IMR-90 (cell line): ENCODE results near the gene MAP4. TPM values are rescaled to one million over a fixed set of nuclear protein-coding genes. Genes with fewer than 3 reads are reported as not detected.

ENCODE experiments used
- ATAC-seq: fragments of 200-7000 bp; cut with Tn5 transposase; 2 replicates; pipeline ENCODE4 v1.9.1; 2020; ENCODE audit warnings: low read depth, mild to moderate bottlenecking, moderate library complexity
- BruUV-seq: library from RNA; stranded (reverse); fragments of 400-500 nt; replicated peaks from 2 replicates; lab custom pipeline; 2021; lab: Mats Ljungman, UMichigan
- CTCF ChIA-PET: fragments of 300-600 bp; formaldehyde crosslinking; extraction: SDS; loops from one replicate; lab custom pipeline; 2021; ENCODE audit warnings: antibody characterized with exemption; lab: Yijun Ruan, JAX
- POLR2A ChIA-PET: fragments of 300-600 bp; sonication (Branson Sonifier 250); formaldehyde crosslinking; loops from one replicate; lab custom pipeline; 2022; ENCODE audit warnings: antibody characterized with exemption; ENCODE audit not compliant: unreplicated experiment; lab: Charles Lee
- DNase-seq: peaks from one replicate; pipeline ENCODE4 v3.0.0; 2013
- H2AFZ ChIP-seq: replicated peaks from 2 replicates; pipeline ENCODE3; 2013; ENCODE audit warnings: low read length, mild to moderate bottlenecking; ENCODE audit not compliant: poor library complexity
- H2AK5ac ChIP-seq: 2 replicates; pipeline ENCODE4 v1.6.1; 2013; ENCODE audit warnings: low read depth, low read length, inconsistent platforms
- H2AK9ac ChIP-seq: replicated peaks from 2 replicates; pipeline ENCODE3; 2013; ENCODE audit warnings: mild to moderate bottlenecking, low read depth, low read length, moderate library complexity; ENCODE audit not compliant: poor library complexity
- H2BK120ac ChIP-seq: 2 replicates; pipeline ENCODE4 v1.6.1; 2013; ENCODE audit warnings: low read depth, low read length, inconsistent platforms
- H2BK15ac ChIP-seq: 3 replicates; pipeline ENCODE4 v1.6.1; 2013; ENCODE audit warnings: low read depth, low read length, inconsistent platforms
- H2BK20ac ChIP-seq: 2 replicates; pipeline ENCODE4 v1.6.1; 2013; ENCODE audit warnings: low read depth, mild to moderate bottlenecking, inconsistent platforms, low read length, moderate library complexity
- H2BK5ac ChIP-seq: 2 replicates; pipeline ENCODE4 v1.6.1; 2013; ENCODE audit warnings: mild to moderate bottlenecking, low read depth, low read length, inconsistent platforms; ENCODE audit not compliant: poor library complexity, severe bottlenecking
- H3K14ac ChIP-seq: replicated peaks from 2 replicates; pipeline ENCODE4 v1.6.1; 2013; ENCODE audit warnings: low read depth, low read length, inconsistent platforms
- H3K18ac ChIP-seq: 2 replicates; pipeline ENCODE4 v1.6.1; 2013; ENCODE audit warnings: low read depth, low read length, control low read depth
- H3K23ac ChIP-seq: 2 replicates; pipeline ENCODE4 v1.6.1; 2013; ENCODE audit warnings: low read depth, low read length, inconsistent platforms
- H3K27ac ChIP-seq: 2 replicates; pipeline ENCODE4 v1.5.1; 2013; ENCODE audit warnings: mild to moderate bottlenecking, control low read depth, low read length; ENCODE audit not compliant: insufficient read depth
- H3K27me3 ChIP-seq: 2 replicates; pipeline ENCODE4 v1.6.1; 2013; ENCODE audit warnings: low read length; ENCODE audit not compliant: control insufficient read depth, insufficient read depth
- H3K36me3 ChIP-seq: 2 replicates; pipeline ENCODE4 v1.6.1; 2013; ENCODE audit warnings: low read length, mixed read lengths; ENCODE audit not compliant: control insufficient read depth, insufficient read depth
- H3K4ac ChIP-seq: 2 replicates; pipeline ENCODE4 v1.6.1; 2013; ENCODE audit warnings: low read depth, low read length, inconsistent platforms
- H3K4me1 ChIP-seq: 2 replicates; pipeline ENCODE4 v1.6.1; 2013; ENCODE audit warnings: low read length, mixed read lengths; ENCODE audit not compliant: control insufficient read depth, insufficient read depth
- H3K4me2 ChIP-seq: 2 replicates; pipeline ENCODE4 v1.6.1; 2013; ENCODE audit warnings: low read depth, mild to moderate bottlenecking, control low read depth, low read length, moderate library complexity
- H3K4me3 ChIP-seq: 2 replicates; pipeline ENCODE4 v1.5.1; 2013; ENCODE audit warnings: low read depth, mild to moderate bottlenecking, control low read depth, low read length, moderate library complexity; ENCODE audit not compliant: insufficient read depth
- H3K56ac ChIP-seq: 2 replicates; pipeline ENCODE4 v1.6.1; 2013; ENCODE audit warnings: low read length, inconsistent platforms; ENCODE audit not compliant: insufficient read depth; ENCODE audit errors: extremely low read depth
- H3K79me1 ChIP-seq, 2 experiments: 2 replicates each; pipeline ENCODE4 v1.6.1; 2013; ENCODE audit warnings: low read length in 2 of 2, inconsistent platforms in 1 of 2, low read depth in 1 of 2
- H3K9ac ChIP-seq: 2 replicates; pipeline ENCODE4 v1.6.1; 2013; ENCODE audit warnings: low read depth, low read length, control low read depth
- H3K9me1 ChIP-seq: 2 replicates; pipeline ENCODE4 v1.6.1; 2013; ENCODE audit warnings: low read length, inconsistent platforms; ENCODE audit not compliant: insufficient read depth
- H3K9me3 ChIP-seq: 2 replicates; pipeline ENCODE4 v1.6.1; 2013; ENCODE audit warnings: low read length; ENCODE audit not compliant: control insufficient read depth, insufficient read depth
- H4K20me1 ChIP-seq: 2 replicates; pipeline ENCODE4 v1.6.1; 2013; ENCODE audit warnings: low read length, inconsistent platforms; ENCODE audit not compliant: insufficient read depth
- H4K5ac ChIP-seq: 2 replicates; pipeline ENCODE4 v1.6.1; 2013; ENCODE audit warnings: mild to moderate bottlenecking, low read depth, low read length, control low read depth
- H4K8ac ChIP-seq, 2 experiments: 2 replicates each; pipeline ENCODE4 v1.6.1; 2013; ENCODE audit warnings: low read depth in 2 of 2, low read length in 2 of 2, control low read depth in 1 of 2, inconsistent platforms in 1 of 2
- H4K91ac ChIP-seq: 2 replicates; pipeline ENCODE4 v1.6.1; 2013; ENCODE audit warnings: low read depth, low read length, inconsistent platforms; ENCODE audit not compliant: insufficient read depth
- BHLHE40 ChIP-seq: fragments of 150-350 bp; IDR thresholded peaks from 2 replicates; pipeline ENCODE4 v1.6.1; 2016; ENCODE audit warnings: mild to moderate bottlenecking, low read depth, low read length
- CHD1 ChIP-seq: IDR thresholded peaks from 2 replicates; pipeline ENCODE4 v1.6.1; 2012; ENCODE audit warnings: low read depth, low read length, improper control_type of control experiment
- ELK1 ChIP-seq: fragments of 150-350 bp; IDR thresholded peaks from 2 replicates; pipeline ENCODE4 v1.6.1; 2016; ENCODE audit warnings: low read depth, mild to moderate bottlenecking, low read length, moderate library complexity, borderline replicate concordance
- NFE2L2 ChIP-seq: fragments of 150-350 bp; IDR thresholded peaks from 2 replicates; pipeline ENCODE4 v1.6.1; 2016; ENCODE audit warnings: low read depth, mild to moderate bottlenecking, low read length
- RAD21 ChIP-seq: IDR thresholded peaks from 2 replicates; pipeline ENCODE4 v1.6.1; 2012; ENCODE audit warnings: low read length, improper control_type of control experiment
- RFX5 ChIP-seq: IDR thresholded peaks from 2 replicates; pipeline ENCODE4 v1.8.0; 2012; ENCODE audit warnings: low read depth, mild to moderate bottlenecking, low read length, moderate library complexity
- SMC3 ChIP-seq: fragments of 150-350 bp; IDR thresholded peaks from 2 replicates; pipeline ENCODE4 v1.6.1; 2016; ENCODE audit warnings: low read depth, mild to moderate bottlenecking, antibody characterized with exemption, low read length, moderate library complexity
- USF2 ChIP-seq: fragments of 150-350 bp; IDR thresholded peaks from 2 replicates; pipeline ENCODE4 v1.6.1; 2017; ENCODE audit warnings: mild to moderate bottlenecking, antibody characterized with exemption, low read length, low read depth
- WGBS, 2 experiments: methylation state at CpG; one replicate each; pipeline versions ENCODE4 v1.1.5 to v1.1.7; 2013; ENCODE audit warnings: missing lambda C conversion rate in 2 of 2; ENCODE audit not compliant: insufficient read length in 1 of 2; ENCODE audit errors: extremely low coverage in 2 of 2; 5-methylcytosine and 5-hydroxymethylcytosine counted together
- dilution Hi-C: fragments of 300-500 bp; cut with HindIII; formaldehyde crosslinking; loops from one replicate; pipeline ENCODE4 v1.14.3; 2018; ENCODE audit warnings: low sequenced_read_pairs; ENCODE audit not compliant: unreplicated experiment
- in situ Hi-C: fragments of 300-500 bp; cut with MboI; formaldehyde crosslinking; loops from 3 replicates; pipeline ENCODE4 v1.14.3; 2019; ENCODE audit warnings: low sequenced_read_pairs, inconsistent platforms, mixed read lengths
- intact Hi-C: fragments of 100-400 bp; cut with micrococcal nuclease; formaldehyde crosslinking; loops from 2 replicates; pipeline ENCODE4 v1.10.0; 2022
- polyA plus RNA-seq, 3 experiments: library from polyadenylated mRNA; depleted of rRNA; stranded (reverse); fragments of >200 nt; gene quantifications; 2 replicates each; pipeline ENCODE4 v1.2.3, GENCODE V29; 2012; ENCODE audit warnings: low replicate concordance in 1 of 3
- total RNA-seq: library from RNA; depleted of rRNA; stranded (reverse); fragments of >200 nt; gene quantifications from 2 replicates; pipeline ENCODE4 v1.2.3, GENCODE V29; 2012

The MAP4 gene
- total and polyA plus RNA-seq, 2 of the 4 experiments (the other 2 are of a cell fraction): 87.8 to 216 TPM

- no CpG with 5 or more reads among the region's 4 CpGs for WGBS, 2 experiments
- no peak overlapping the region for H3K23ac ChIP-seq
- no peak overlapping the region for H2BK15ac ChIP-seq
- TF ChIP-seq BHLHE40: no peak
- no peak for TF ChIP-seq NFE2L2
- TF ChIP-seq RAD21: no peak
- no peak for TF ChIP-seq SMC3
- TF ChIP-seq CHD1: no peak
- TF ChIP-seq RFX5: no peak
- TF ChIP-seq ELK1: no peak
- no peak for TF ChIP-seq USF2
- no peak overlapping the region for H2BK5ac ChIP-seq
- H3K4ac ChIP-seq: no peak overlapping the region
- H3K27me3 ChIP-seq: no peaks in the 10 kb centered on the region
- ChIA-PET CTCF (interaction anchor here (0.9 kb wide), 1 partner anchor 32 kb away, joined by 3 read pairs; no protein-coding TSS in a partner anchor), POLR2A (no interaction called here)
- dilution Hi-C loops (no loop called here), in situ Hi-C loops (no loop called here), intact Hi-C loops (no loop called here)
- no peak overlapping the region for H4K91ac ChIP-seq
- H3K14ac ChIP-seq: no peak overlapping the region
- no peaks in the 10 kb centered on the region for H3K9me3 ChIP-seq
- H2AK9ac ChIP-seq: peak overlapping the region; percentile 56
- no peak overlapping the region for H2BK20ac ChIP-seq
- no peak for ATAC-seq
- H4K8ac ChIP-seq: no peak overlapping the region
- H3K9me1 ChIP-seq: peaks cover 18% of the 10 kb centered on the region
- H3K4me3 ChIP-seq: no peak overlapping the region
- DNase-seq: no peak
- H3K4me2 ChIP-seq: no peak overlapping the region
- no peak overlapping the region for H2AFZ ChIP-seq
- H4K5ac ChIP-seq: no peak overlapping the region
- no peak overlapping the region for H3K27ac ChIP-seq
- H2BK120ac ChIP-seq: no peak overlapping the region
- no peak overlapping the region for H3K9ac ChIP-seq
- no peak overlapping the region for H3K18ac ChIP-seq
- no peak overlapping the region for H2AK5ac ChIP-seq
- H3K36me3 ChIP-seq: peaks cover 40% of the 10 kb centered on the region
- peaks cover 7% of the 10 kb centered on the region; the same call in 1 of the 2 replicates for H3K4me1 ChIP-seq
- no peak overlapping the region for H3K56ac ChIP-seq
- H3K79me1 ChIP-seq: peaks cover 32 to 71% of the 10 kb centered on the region in 2 experiments
- peaks cover 10% of the 10 kb centered on the region for H4K20me1 ChIP-seq
- no TSS peak for BruUV-seq
Measured at GRCh38 chr3:47888986-47889757, 127.0 kb downstream of the MAP4 start.
